ENCODE measurements around the gene SEMA4F. TPM values are rescaled to one million over a fixed set of nuclear protein-coding genes. Genes with fewer than 3 reads are reported as not detected.
"Not testable (repeated sequence)": the region's sequence is repeated elsewhere in the genome, so short reads cannot be mapped to it uniquely, and the experiment has no call there.

Gene SEMA4F
- total RNA-seq, 4 donors from 2014 or later: 2.8 to 5.5 (median 5.3) TPM

GRCh38 chr2:74619651-74620297 lies 34.3 kb upstream of the SEMA4F start:
- no peak overlapping the region for H3K4me3 ChIP-seq
- no peak for DNase-seq (ENCODE audit: extremely low spot score)
- no peaks in the 10 kb centered on the region for H3K4me1 ChIP-seq
- intact Hi-C loops (cut with DNase I): no loop called here
- 69% methylated on average over 5 of the region's 5 CpGs for WGBS
- no peaks in the 10 kb centered on the region for H3K36me3 ChIP-seq
- H3K9me3 ChIP-seq: no peaks in the 10 kb centered on the region
- H3K27ac ChIP-seq (replicated peaks in 1 of 4): no peak overlapping the region
- peaks cover 0 to 7% (median 0%) of the 10 kb centered on the region in 4 donors for H3K27me3 ChIP-seq
- TF ChIP-seq CTCF (IDR thresholded peaks at IDR 0.05): no peak
- TF ChIP-seq POLR2A (IDR thresholded peaks at IDR 0.05; ENCODE audit: low read depth): no peak
- no peak for TF ChIP-seq EP300 (IDR thresholded peaks at IDR 0.05)
- no peak for TF ChIP-seq POLR2AphosphoS5 (IDR thresholded peaks at IDR 0.05)

GRCh38 chr2:74620671-74621070 lies 33.4 kb upstream of the SEMA4F start:
- Histone ChIP-seq H3K4me3 (no peak overlapping the region), H3K27ac (replicated peaks in 1 of 4) (no peak overlapping the region), H3K27me3 (no peaks in the 10 kb centered on the region), H3K9me3 (no peaks in the 10 kb centered on the region), H3K4me1 (no peaks in the 10 kb centered on the region), H3K36me3 (no peaks in the 10 kb centered on the region)
- 94% methylated on average over 12 of the region's 12 CpGs for WGBS
- intact Hi-C loops (cut with DNase I): no loop called here
- DNase-seq (ENCODE audit: extremely low spot score): no peak
- TF ChIP-seq CTCF (IDR thresholded peaks at IDR 0.05): no peak
- no peak for TF ChIP-seq POLR2AphosphoS5 (IDR thresholded peaks at IDR 0.05)

GRCh38 chr2:74625658-74626425 lies 28.2 kb upstream of the SEMA4F start:
- H3K9me3 ChIP-seq: no peaks in the 10 kb centered on the region
- no peaks in the 10 kb centered on the region for H3K4me1 ChIP-seq
- TF ChIP-seq POLR2A (IDR thresholded peaks at IDR 0.05; ENCODE audit: low read depth) (no peak), CTCF (IDR thresholded peaks at IDR 0.05) (no peak), POLR2AphosphoS5 (IDR thresholded peaks at IDR 0.05) (no peak), EP300 (IDR thresholded peaks at IDR 0.05) (no peak)
- intact Hi-C loops (cut with DNase I): no loop called here
- DNase-seq (ENCODE audit: extremely low spot score): no peak
- H3K27me3 ChIP-seq: no peaks in the 10 kb centered on the region
- no peak overlapping the region for H3K4me3 ChIP-seq
- no peaks in the 10 kb centered on the region for H3K36me3 ChIP-seq
- H3K27ac ChIP-seq (replicated peaks in 1 of 4): no peak overlapping the region
- 83% methylated on average over 5 of the region's 5 CpGs for WGBS

GRCh38 chr2:74628538-74629105 lies 25.4 kb upstream of the SEMA4F start:
- WGBS: 59% methylated on average over 3 of the region's 3 CpGs
- Histone ChIP-seq H3K9me3 (no peaks in the 10 kb centered on the region), H3K36me3 (no peaks in the 10 kb centered on the region), H3K27ac (replicated peaks in 1 of 4) (no peak overlapping the region), H3K4me1 (no peaks in the 10 kb centered on the region), H3K27me3 (no peaks in the 10 kb centered on the region), H3K4me3 (no peak overlapping the region)
- TF ChIP-seq POLR2A (IDR thresholded peaks at IDR 0.05; ENCODE audit: low read depth) (no peak), POLR2AphosphoS5 (IDR thresholded peaks at IDR 0.05) (no peak), EP300 (IDR thresholded peaks at IDR 0.05) (no peak), CTCF (IDR thresholded peaks at IDR 0.05) (no peak)
- no peak for DNase-seq (ENCODE audit: extremely low spot score)
- intact Hi-C loops (cut with DNase I): no loop called here

- H3K27ac ChIP-seq (replicated peaks in 1 of 4); DNase-seq (ENCODE audit: extremely low spot score); H3K4me3 ChIP-seq; intact Hi-C loops (cut with DNase I); H3K9me3 ChIP-seq; H3K36me3 ChIP-seq; H3K27me3 ChIP-seq; H3K4me1 ChIP-seq: not testable (repeated sequence)
- WGBS: 94% methylated on average over 3 of the region's 3 CpGs
Measured at GRCh38 chr2:74630454-74630853, 23.6 kb upstream of the SEMA4F start.
